GM20000 (cell line): Measurements from ENCODE around the gene FAM83F.
"Not testable (repeated sequence)": the region's sequence is repeated elsewhere in the genome, so short reads cannot be mapped to it uniquely, and the experiment has no call there.

Experiments used
- DNase-seq: peaks from one replicate; pipeline ENCODE4 v3.0.0; 2012; ENCODE audit warnings: low spot score
- TF ChIP-seq, protein P1 (sequence below): IDR thresholded peaks from 2 replicates; pipeline ENCODE4 v1.5.1; 2012; ENCODE audit warnings: mild to moderate bottlenecking, control low read depth; ENCODE audit errors: extremely low read depth, missing control alignments

FAM83F gene

GRCh38 chr22:39990686-39991085 lies 4.1 kb upstream of the FAM83F start:
- no peak for DNase-seq
- TF ChIP-seq, protein P1, sequence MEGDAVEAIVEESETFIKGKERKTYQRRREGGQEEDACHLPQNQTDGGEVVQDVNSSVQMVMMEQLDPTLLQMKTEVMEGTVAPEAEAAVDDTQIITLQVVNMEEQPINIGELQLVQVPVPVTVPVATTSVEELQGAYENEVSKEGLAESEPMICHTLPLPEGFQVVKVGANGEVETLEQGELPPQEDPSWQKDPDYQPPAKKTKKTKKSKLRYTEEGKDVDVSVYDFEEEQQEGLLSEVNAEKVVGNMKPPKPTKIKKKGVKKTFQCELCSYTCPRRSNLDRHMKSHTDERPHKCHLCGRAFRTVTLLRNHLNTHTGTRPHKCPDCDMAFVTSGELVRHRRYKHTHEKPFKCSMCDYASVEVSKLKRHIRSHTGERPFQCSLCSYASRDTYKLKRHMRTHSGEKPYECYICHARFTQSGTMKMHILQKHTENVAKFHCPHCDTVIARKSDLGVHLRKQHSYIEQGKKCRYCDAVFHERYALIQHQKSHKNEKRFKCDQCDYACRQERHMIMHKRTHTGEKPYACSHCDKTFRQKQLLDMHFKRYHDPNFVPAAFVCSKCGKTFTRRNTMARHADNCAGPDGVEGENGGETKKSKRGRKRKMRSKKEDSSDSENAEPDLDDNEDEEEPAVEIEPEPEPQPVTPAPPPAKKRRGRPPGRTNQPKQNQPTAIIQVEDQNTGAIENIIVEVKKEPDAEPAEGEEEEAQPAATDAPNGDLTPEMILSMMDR: no peak

DNA sequence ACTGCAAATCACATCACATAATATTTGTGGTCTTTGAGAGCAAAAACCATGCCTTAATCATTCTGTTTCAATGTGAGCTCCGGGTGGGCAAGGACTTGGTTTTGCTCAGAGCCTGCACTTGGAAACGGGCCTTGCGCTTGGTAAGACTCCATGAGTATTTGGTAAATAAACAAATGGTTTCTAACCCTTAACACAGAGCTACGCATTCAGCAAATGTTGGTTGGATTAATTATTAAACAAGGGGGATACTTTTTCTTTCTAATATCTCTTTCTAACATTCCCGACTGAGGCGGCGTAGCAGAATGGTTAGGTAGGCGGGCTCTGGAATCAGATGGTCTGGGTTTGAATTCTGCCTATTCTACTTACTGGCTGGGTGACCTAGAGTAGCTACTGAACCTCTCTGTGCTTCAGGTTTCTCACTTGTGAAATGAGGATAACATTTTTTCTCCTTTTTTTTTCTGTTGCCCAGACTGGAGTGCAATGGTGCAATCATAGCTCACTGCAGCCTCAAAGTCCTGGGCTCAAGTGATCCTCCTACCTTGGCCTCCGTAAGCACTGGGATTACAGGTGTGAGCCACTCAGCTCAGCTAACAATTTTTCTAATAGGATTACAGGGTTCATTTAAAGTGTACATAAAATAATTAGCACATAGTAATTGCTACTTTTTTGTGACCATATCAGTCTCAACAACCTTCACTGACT lies 3.4 kb upstream of the FAM83F start:
- TF ChIP-seq, protein P1: no peak
- DNase-seq: no peak

DNA sequence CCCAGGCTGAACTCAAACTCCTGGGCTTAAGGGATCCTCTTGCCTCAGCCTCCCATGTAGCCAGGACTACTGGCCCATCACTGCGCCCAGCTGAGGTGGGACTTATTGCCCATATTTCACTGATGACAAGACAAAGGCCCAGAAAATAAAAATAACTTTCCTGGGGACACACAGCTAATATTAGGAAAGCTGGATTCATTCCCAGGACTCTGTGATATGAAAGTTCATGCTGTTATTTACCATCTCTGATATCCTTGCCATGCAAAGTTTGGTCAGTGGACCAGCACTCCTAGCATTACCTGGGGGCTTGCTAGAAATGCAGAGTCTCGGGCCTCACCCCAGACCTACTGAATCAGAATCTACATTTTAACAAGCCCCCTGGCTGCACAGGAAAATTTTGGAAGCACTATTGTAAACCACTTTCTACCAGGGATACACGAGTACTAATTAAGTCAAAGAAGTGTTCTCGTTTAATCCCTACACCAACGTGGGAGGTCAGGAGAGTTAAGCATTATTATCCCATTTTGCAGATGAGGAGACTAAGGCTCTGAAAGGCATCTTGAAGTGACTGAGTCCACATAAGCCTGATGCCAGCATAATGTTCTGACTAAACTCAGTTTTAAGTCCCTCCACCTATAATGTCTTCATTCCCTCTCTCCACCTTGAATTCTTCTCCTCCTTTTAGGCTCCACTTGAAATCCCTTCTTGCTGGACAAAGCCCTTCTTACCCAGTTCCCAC lies 2.5 kb upstream of the FAM83F start:
- TF ChIP-seq, protein P1: no peak
- DNase-seq: no peak

- not testable (repeated sequence) for DNase-seq
These were observed 1.9 kb upstream of the FAM83F start for GRCh38 chr22:39992894-39993293.

DNA sequence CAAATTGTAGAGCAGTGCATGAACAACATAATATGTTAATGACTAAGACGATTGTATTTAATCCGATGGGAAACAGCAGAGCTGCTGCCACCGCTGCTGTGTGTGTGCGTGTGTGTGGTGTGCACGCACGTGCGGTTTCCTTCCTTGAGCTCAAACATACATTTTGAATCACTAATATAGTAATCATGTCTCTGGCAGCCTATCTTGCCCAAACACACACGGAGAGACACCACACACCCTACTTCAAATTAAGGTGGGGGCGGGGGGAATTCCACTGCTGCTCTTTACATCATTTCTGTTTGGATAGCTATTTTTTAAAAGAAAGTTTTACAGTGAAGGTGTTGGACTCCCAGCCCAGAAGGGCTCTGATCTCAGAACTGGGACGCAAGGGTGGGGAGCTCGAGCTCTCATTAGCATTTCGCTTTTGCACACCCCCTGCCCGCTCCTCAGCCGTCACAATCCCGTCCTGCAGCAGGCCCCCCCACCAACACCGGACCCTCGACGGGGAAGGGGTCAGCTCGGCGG lies 651 bp upstream of the FAM83F start:
- TF ChIP-seq, protein P1: no peak
- no peak for DNase-seq

DNA sequence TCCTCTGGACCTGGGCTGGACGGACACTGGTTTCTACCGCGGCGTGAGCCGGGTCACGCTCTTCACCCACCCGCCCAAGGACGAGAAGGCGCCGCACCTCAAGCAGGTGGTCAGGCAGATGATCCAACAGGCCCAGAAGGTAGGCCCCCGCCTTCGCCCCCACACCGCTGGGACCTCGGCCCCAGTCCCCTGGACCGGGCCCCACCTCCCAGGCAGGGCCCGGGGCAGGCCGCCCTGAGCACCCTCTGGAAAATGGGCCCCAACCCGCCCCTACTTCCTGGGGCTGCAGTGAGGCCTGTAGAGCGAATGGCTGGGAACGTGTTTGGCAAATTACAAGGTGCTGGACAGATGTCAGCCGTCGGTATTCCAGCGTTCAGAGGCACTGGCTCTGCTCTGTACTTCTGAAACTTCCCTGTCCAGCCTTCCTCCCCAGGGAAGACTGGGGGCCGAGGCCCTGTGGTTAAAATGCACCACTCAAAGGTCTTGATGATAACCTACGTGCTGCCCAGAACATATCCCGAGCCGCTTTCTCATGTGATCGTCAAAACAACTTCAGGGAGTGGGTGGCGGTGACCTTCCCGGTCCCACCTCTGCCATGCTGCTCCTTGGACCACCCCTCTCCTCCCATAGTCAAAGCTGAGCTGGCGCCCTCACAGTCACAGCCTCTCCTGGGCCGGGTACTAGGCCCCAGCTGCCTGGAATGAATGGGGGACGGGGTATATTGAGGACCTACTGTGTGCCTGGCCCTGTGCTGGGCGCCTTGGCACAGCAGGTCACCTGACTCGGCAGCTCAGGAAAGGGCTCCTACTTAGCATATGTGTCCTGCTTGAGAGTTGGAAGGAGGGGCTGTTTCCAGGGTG lies 869 bp downstream of the FAM83F start:
- no peak for DNase-seq
- TF ChIP-seq, protein P1: no peak

DNA sequence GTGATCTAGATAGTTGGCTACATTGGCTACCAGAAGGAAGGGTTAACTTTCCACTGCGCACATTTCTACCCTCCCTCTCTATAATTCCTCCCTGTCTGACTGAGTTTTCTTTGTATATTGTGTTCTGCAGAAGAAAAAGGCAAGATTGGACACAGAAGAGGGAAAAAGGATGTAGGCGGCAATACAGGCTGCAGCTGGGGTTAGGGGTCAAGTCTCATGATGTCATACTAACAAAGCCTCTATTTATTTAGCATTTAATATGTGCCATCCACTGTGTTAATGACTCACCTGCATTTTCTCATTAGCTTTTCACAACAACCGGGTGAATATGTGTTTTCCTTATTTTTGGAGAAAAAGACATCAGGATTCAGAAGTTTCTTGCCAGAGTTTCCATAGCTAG lies 2.0 kb downstream of the FAM83F start:
- TF ChIP-seq, protein P1: no peak
- DNase-seq: no peak
